Breast epithelium (tissue), 3 donors: ENCODE results near the gene MNDA.

ENCODE experiments used
- CTCF ChIP-seq, 3 donors: fragments of 450-650 bp; IDR thresholded peaks; one replicate each; pipeline ENCODE4 v1.5.1; 2016 to 2017; ENCODE audit warnings: antibody characterized with exemption in 3 of 3, mild to moderate bottlenecking in 3 of 3, moderate library complexity in 3 of 3
- POLR2A ChIP-seq: fragments of 450-650 bp; IDR thresholded peaks from one replicate; pipeline ENCODE4 v1.6.1; 2016; ENCODE audit warnings: antibody characterized with exemption, mild to moderate bottlenecking, moderate library complexity

GRCh38 chr1:158819461-158820443 lies 11.4 kb upstream of the MNDA start:
- TF ChIP-seq CTCF (IDR thresholded peaks at IDR 0.05), result no peak
- no peak for TF ChIP-seq POLR2A
